ENCODE data around the gene MYRIP. TPM values are rescaled to one million over a fixed set of nuclear protein-coding genes. Genes with fewer than 3 reads are reported as not detected.

The MYRIP gene
- total RNA-seq, 1 experiment from 2014 or later = 1.6 TPM

GRCh38 chr3:40012381-40012780, 203.0 kb downstream of the MYRIP start (continued):
- no peak for TF ChIP-seq MAX (CRISPR knock-in tag; IDR thresholded peaks at IDR 0.05)
- TF ChIP-seq NR2C2 (CRISPR knock-in tag; IDR thresholded peaks at IDR 0.05) = no peak
- TF ChIP-seq CBFB (CRISPR knock-in tag; IDR thresholded peaks at IDR 0.05; ENCODE audit: low read depth) = no peak
- no peak for TF ChIP-seq ZNF671 (CRISPR knock-in tag; IDR thresholded peaks at IDR 0.05)
- no peak for TF ChIP-seq ZBTB21 (CRISPR knock-in tag; IDR thresholded peaks at IDR 0.05; ENCODE audit: borderline replicate concordance)

GRCh38 chr3:40016391-40016790, 207.0 kb downstream of the MYRIP start:
- CTCF ChIA-PET = no interaction called here
- DNase-seq (ENCODE audit: low spot score) = peak; percentile 12
- POLR2A ChIA-PET = no interaction called here
- Mint-ChIP-seq H3K27ac (no peak overlapping the region), H3K4me1 (peaks cover 12% of the 10 kb centered on the region), H3K27me3 (ENCODE audit: low read depth) (no peaks in the 10 kb centered on the region), H3K36me3 (no peaks in the 10 kb centered on the region), H3K9me3 (no peaks in the 10 kb centered on the region), H3K4me3 (no peak overlapping the region)
- ATAC-seq = peak; percentile 52
- TF ChIP-seq NR1H2 (CRISPR knock-in tag; IDR thresholded peaks at IDR 0.05) = no peak
- TF ChIP-seq ELF4 (CRISPR knock-in tag; IDR thresholded peaks at IDR 0.05; ENCODE audit: low read depth) = no peak
- TF ChIP-seq ZNF317 (CRISPR knock-in tag; IDR thresholded peaks at IDR 0.05; ENCODE audit: borderline replicate concordance, low read depth) = no peak
- no peak for TF ChIP-seq ZMAT4 (CRISPR knock-in tag; IDR thresholded peaks at IDR 0.05)
- no peak for TF ChIP-seq NFYB (CRISPR knock-in tag; conservative IDR thresholded peaks at IDR 0.05; ENCODE audit: low read depth)
- no peak for TF ChIP-seq ZSCAN18 (CRISPR knock-in tag; IDR thresholded peaks at IDR 0.05)
- no peak for TF ChIP-seq ZNF396 (CRISPR knock-in tag; IDR thresholded peaks at IDR 0.05; ENCODE audit: borderline replicate concordance)
- no peak for TF ChIP-seq TP53 (CRISPR knock-in tag; IDR thresholded peaks at IDR 0.05)
- TF ChIP-seq USF2 (CRISPR knock-in tag; IDR thresholded peaks at IDR 0.05) = no peak
- no peak for TF ChIP-seq ZNF671 (CRISPR knock-in tag; IDR thresholded peaks at IDR 0.05)
- TF ChIP-seq MYBL2 (CRISPR knock-in tag; IDR thresholded peaks at IDR 0.05) = no peak
- no peak for TF ChIP-seq TEAD1 (CRISPR knock-in tag; IDR thresholded peaks at IDR 0.05)

- no peak for DNase-seq (ENCODE audit: low spot score)
- H3K36me3 Mint-ChIP-seq = peaks cover 7% of the 10 kb centered on the region
- POLR2A ChIA-PET = no interaction called here
- CTCF ChIA-PET = no interaction called here
- no peak overlapping the region for H3K27ac Mint-ChIP-seq
- no peak overlapping the region for H3K4me3 Mint-ChIP-seq
- H3K4me1 Mint-ChIP-seq = peaks cover 14% of the 10 kb centered on the region
- peaks cover 7% of the 10 kb centered on the region for H3K9me3 Mint-ChIP-seq
- no peak for ATAC-seq
- no peaks in the 10 kb centered on the region; the same call in 1 of the 2 replicates for H3K27me3 Mint-ChIP-seq (ENCODE audit: low read depth)
- TF ChIP-seq USF2 (CRISPR knock-in tag; IDR thresholded peaks at IDR 0.05) (no peak), ZMAT4 (CRISPR knock-in tag; IDR thresholded peaks at IDR 0.05) (no peak), FOXP4 (CRISPR knock-in tag; IDR thresholded peaks at IDR 0.05) (no peak), MXD4 (CRISPR knock-in tag; IDR thresholded peaks at IDR 0.05; ENCODE audit: borderline replicate concordance) (no peak), ZNF263 (CRISPR knock-in tag; IDR thresholded peaks at IDR 0.05; ENCODE audit: low read depth) (no peak), ZBTB43 (CRISPR knock-in tag; IDR thresholded peaks at IDR 0.05) (no peak), TP53 (CRISPR knock-in tag; IDR thresholded peaks at IDR 0.05) (no peak), MYBL2 (CRISPR knock-in tag; IDR thresholded peaks at IDR 0.05) (no peak), ELF4 (CRISPR knock-in tag; IDR thresholded peaks at IDR 0.05; ENCODE audit: low read depth) (no peak), TEAD4 (CRISPR knock-in tag; IDR thresholded peaks at IDR 0.05) (no peak), PRDM15 (CRISPR knock-in tag; IDR thresholded peaks at IDR 0.05) (no peak), NFYB (CRISPR knock-in tag; conservative IDR thresholded peaks at IDR 0.05; ENCODE audit: low read depth) (no peak), NR1H2 (CRISPR knock-in tag; IDR thresholded peaks at IDR 0.05) (no peak)
Observed at GRCh38 chr3:40018369-40018768, 209.0 kb downstream of the MYRIP start.
